ENCODE measurements around the gene SMURF2. TPM values are rescaled to one million over a fixed set of nuclear protein-coding genes. Genes with fewer than 3 reads are reported as not detected.

Gene SMURF2
- total RNA-seq: 84.8 and 86.2 TPM in 2 replicates

GRCh38 chr17:64661976-64662773 is at the start of gene SMURF2:
Gene SMURF2 (minus strand): TSS chr17:64662307. CDS start chr17:64661880, 427 bp downstream.

GRCh38 chr17:64506576-64507412 is 155.3 kb downstream of the SMURF2 start, which contains the start of gene CEP95:
Gene CEP95 (plus strand): TSS chr17:64506977. CDS start chr17:64507098, 121 bp downstream.

GRCh38 chr17:64506201-64506575 is 155.9 kb downstream of the SMURF2 start, which contains the start of gene DDX5:
Gene DDX5 (minus strand): TSS chr17:64506289. CDS start chr17:64506119, 170 bp downstream.

GRCh38 chr17:64496786-64497564 is 165.1 kb downstream of the SMURF2 start, which contains the start of gene POLG2:
Gene POLG2 (minus strand): TSS chr17:64497054. CDS start chr17:64496968, 86 bp downstream.

Small RNAs within 50 kb of the gene (small RNA-seq; reads per million reads assigned to genes)
- not detected for gene AC009994.1

Other genes starting within 250 kb of the SMURF2 start
- gene MILR1, start 213.2 kb downstream of the SMURF2 start, total RNA-seq: 6.5 and 9.8 TPM in 2 replicates
- 4.7 and 6.3 TPM in 2 replicates for gene POLG2, start 165.3 kb downstream of the SMURF2 start, total RNA-seq
- 379 and 496 TPM in 2 replicates for gene DDX5, start 156.0 kb downstream of the SMURF2 start, total RNA-seq
- gene CEP95, start 155.3 kb downstream of the SMURF2 start, total RNA-seq: 26.8 and 33.6 TPM in 2 replicates